ENCODE measurements around the gene PCNX3.

GRCh38 chr11:65585396-65586246, 30.0 kb upstream of the PCNX3 start:
- no peak for TF ChIP-seq POLR2A (IDR thresholded peaks at IDR 0.05; ENCODE audit: low read depth, low read length)
- no peak for TF ChIP-seq POLR2AphosphoS5 (IDR thresholded peaks at IDR 0.05; ENCODE audit: low read depth, low read length)
